SK-N-SH treated with all-trans-retinoic acid at 6 μM for 48 hours (cell line): ENCODE measurements around the gene CDKN2B.

ENCODE experiments used
- ATAC-seq: fragments of 200-7000 bp; cut with Tn5 transposase; 3 replicates; pipeline ENCODE4 v1.9.1; 2020; ENCODE audit warnings: mild to moderate bottlenecking, moderate library complexity
- ARNTL ChIP-seq: fragments of 450-650 bp; formaldehyde crosslinking; IDR thresholded peaks from 2 replicates; pipeline ENCODE4 v1.5.0; 2020; ENCODE audit warnings: low read depth, mild to moderate bottlenecking, moderate library complexity, borderline replicate concordance
- BACH2 ChIP-seq: fragments of 250-450 bp; sonication (Bioruptor Pico); IDR thresholded peaks from 2 replicates; pipeline ENCODE4 v1.9.0; 2021; ENCODE audit warnings: mild to moderate bottlenecking, borderline replicate concordance
- CREB5 ChIP-seq: fragments of 250-450 bp; sonication (Bioruptor Pico); IDR thresholded peaks from 2 replicates; pipeline ENCODE4 v1.5.1; 2020; ENCODE audit warnings: low read depth, mild to moderate bottlenecking, moderate library complexity
- CSDC2 ChIP-seq: fragments of 250-450 bp; sonication (Bioruptor Pico); IDR thresholded peaks from 2 replicates; pipeline ENCODE4 v1.5.0; 2020; ENCODE audit warnings: mild to moderate bottlenecking, moderate library complexity
- ESRRG ChIP-seq: fragments of 250-450 bp; sonication (Bioruptor Pico); IDR thresholded peaks from 2 replicates; pipeline ENCODE4 v1.6.1; 2021; ENCODE audit warnings: mild to moderate bottlenecking
- GLIS3 ChIP-seq: fragments of 250-450 bp; sonication (Bioruptor Pico); IDR thresholded peaks from 2 replicates; pipeline ENCODE4 v1.5.0; 2020; ENCODE audit warnings: mild to moderate bottlenecking, moderate library complexity
- OSR1 ChIP-seq: fragments of 250-450 bp; sonication (Bioruptor Pico); IDR thresholded peaks from 2 replicates; pipeline ENCODE4 v1.8.0; 2022; ENCODE audit warnings: moderate library complexity, mild to moderate bottlenecking, inconsistent platforms
- PATZ1 ChIP-seq: fragments of 250-450 bp; sonication (Bioruptor Pico); IDR thresholded peaks from 2 replicates; pipeline ENCODE4 v1.8.0; 2020; ENCODE audit warnings: mild to moderate bottlenecking, moderate library complexity, borderline replicate concordance
- RARB ChIP-seq: fragments of 250-450 bp; sonication (Bioruptor Pico); IDR thresholded peaks from 2 replicates; pipeline ENCODE4 v1.8.0; 2021; ENCODE audit warnings: mild to moderate bottlenecking, moderate library complexity
- SNAI2 ChIP-seq: fragments of 250-450 bp; sonication (Bioruptor Pico); IDR thresholded peaks from 2 replicates; pipeline ENCODE4 v1.5.0; 2020; ENCODE audit warnings: mild to moderate bottlenecking, moderate library complexity
- TOX ChIP-seq: fragments of 250-450 bp; sonication (Bioruptor Pico); IDR thresholded peaks from 2 replicates; pipeline ENCODE4 v1.8.0; 2021; ENCODE audit warnings: mild to moderate bottlenecking, moderate library complexity, borderline replicate concordance
- ZC3H10 ChIP-seq: fragments of 250-450 bp; sonication (Bioruptor Pico); IDR thresholded peaks from 2 replicates; pipeline ENCODE4 v1.5.1; 2021; ENCODE audit warnings: mild to moderate bottlenecking, moderate library complexity
- ZFP3 ChIP-seq: fragments of 250-450 bp; sonication (Bioruptor Pico); IDR thresholded peaks from 2 replicates; pipeline ENCODE4 v1.5.0; 2020; ENCODE audit warnings: mild to moderate bottlenecking, moderate library complexity
- ZFP30 ChIP-seq: fragments of 450-650 bp; formaldehyde crosslinking; IDR thresholded peaks from 2 replicates; pipeline ENCODE4 v1.5.0; 2022; ENCODE audit warnings: mild to moderate bottlenecking, moderate library complexity
- ZNF8 ChIP-seq: fragments of 450-650 bp; formaldehyde crosslinking; IDR thresholded peaks from 2 replicates; pipeline ENCODE4 v1.5.0; 2020; ENCODE audit warnings: mild to moderate bottlenecking, moderate library complexity
- TF ChIP-seq, protein P1 (sequence below): fragments of 250-450 bp; sonication (Bioruptor Pico); IDR thresholded peaks from 2 replicates; pipeline ENCODE4 v1.5.1; 2021; ENCODE audit warnings: mild to moderate bottlenecking, moderate library complexity
- TF ChIP-seq, protein P2 (sequence below): fragments of 250-450 bp; sonication (Bioruptor Pico); IDR thresholded peaks from 2 replicates; pipeline ENCODE4 v1.5.0; 2020; ENCODE audit warnings: mild to moderate bottlenecking, moderate library complexity
- TF ChIP-seq, protein P3 (sequence below): fragments of 250-450 bp; sonication (Bioruptor Pico); IDR thresholded peaks from 2 replicates; pipeline ENCODE4 v1.8.0; 2021; ENCODE audit warnings: low read depth, mild to moderate bottlenecking, moderate library complexity, borderline replicate concordance

Gene CDKN2B

GRCh38 chr9:22047596-22047995 lies 38.5 kb upstream of the CDKN2B start:
- ATAC-seq, result no peak
- TF ChIP-seq CSDC2 (no peak), ESRRG (CRISPR knock-in tag) (no peak), ZC3H10 (CRISPR knock-in tag) (no peak), ZFP3 (CRISPR knock-in tag) (no peak), ZFP30 (CRISPR knock-in tag) (no peak), GLIS3 (CRISPR knock-in tag) (no peak), BACH2 (no peak), PATZ1 (CRISPR knock-in tag) (no peak), ZNF8 (CRISPR knock-in tag) (no peak)
- TF ChIP-seq, protein P1, sequence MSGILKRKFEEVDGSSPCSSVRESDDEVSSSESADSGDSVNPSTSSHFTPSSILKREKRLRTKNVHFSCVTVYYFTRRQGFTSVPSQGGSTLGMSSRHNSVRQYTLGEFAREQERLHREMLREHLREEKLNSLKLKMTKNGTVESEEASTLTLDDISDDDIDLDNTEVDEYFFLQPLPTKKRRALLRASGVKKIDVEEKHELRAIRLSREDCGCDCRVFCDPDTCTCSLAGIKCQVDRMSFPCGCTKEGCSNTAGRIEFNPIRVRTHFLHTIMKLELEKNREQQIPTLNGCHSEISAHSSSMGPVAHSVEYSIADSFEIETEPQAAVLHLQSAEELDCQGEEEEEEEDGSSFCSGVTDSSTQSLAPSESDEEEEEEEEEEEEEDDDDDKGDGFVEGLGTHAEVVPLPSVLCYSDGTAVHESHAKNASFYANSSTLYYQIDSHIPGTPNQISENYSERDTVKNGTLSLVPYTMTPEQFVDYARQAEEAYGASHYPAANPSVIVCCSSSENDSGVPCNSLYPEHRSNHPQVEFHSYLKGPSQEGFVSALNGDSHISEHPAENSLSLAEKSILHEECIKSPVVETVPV, result no peak
- TF ChIP-seq, protein P2, sequence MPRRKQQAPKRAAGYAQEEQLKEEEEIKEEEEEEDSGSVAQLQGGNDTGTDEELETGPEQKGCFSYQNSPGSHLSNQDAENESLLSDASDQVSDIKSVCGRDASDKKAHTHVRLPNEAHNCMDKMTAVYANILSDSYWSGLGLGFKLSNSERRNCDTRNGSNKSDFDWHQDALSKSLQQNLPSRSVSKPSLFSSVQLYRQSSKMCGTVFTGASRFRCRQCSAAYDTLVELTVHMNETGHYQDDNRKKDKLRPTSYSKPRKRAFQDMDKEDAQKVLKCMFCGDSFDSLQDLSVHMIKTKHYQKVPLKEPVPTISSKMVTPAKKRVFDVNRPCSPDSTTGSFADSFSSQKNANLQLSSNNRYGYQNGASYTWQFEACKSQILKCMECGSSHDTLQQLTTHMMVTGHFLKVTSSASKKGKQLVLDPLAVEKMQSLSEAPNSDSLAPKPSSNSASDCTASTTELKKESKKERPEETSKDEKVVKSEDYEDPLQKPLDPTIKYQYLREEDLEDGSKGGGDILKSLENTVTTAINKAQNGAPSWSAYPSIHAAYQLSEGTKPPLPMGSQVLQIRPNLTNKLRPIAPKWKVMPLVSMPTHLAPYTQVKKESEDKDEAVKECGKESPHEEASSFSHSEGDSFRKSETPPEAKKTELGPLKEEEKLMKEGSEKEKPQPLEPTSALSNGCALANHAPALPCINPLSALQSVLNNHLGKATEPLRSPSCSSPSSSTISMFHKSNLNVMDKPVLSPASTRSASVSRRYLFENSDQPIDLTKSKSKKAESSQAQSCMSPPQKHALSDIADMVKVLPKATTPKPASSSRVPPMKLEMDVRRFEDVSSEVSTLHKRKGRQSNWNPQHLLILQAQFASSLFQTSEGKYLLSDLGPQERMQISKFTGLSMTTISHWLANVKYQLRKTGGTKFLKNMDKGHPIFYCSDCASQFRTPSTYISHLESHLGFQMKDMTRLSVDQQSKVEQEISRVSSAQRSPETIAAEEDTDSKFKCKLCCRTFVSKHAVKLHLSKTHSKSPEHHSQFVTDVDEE (CRISPR knock-in tag), result no peak

- no peak for ATAC-seq
- TF ChIP-seq, protein P1, result no peak
- TF ChIP-seq, protein P3, sequence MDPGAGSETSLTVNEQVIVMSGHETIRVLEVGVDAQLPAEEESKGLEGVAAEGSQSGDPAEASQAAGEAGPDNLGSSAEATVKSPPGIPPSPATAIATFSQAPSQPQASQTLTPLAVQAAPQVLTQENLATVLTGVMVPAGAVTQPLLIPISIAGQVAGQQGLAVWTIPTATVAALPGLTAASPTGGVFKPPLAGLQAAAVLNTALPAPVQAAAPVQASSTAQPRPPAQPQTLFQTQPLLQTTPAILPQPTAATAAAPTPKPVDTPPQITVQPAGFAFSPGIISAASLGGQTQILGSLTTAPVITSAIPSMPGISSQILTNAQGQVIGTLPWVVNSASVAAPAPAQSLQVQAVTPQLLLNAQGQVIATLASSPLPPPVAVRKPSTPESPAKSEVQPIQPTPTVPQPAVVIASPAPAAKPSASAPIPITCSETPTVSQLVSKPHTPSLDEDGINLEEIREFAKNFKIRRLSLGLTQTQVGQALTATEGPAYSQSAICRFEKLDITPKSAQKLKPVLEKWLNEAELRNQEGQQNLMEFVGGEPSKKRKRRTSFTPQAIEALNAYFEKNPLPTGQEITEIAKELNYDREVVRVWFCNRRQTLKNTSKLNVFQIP (CRISPR knock-in tag), result no peak
- TF ChIP-seq BACH2, result no peak
- no peak for TF ChIP-seq ARNTL
Observed at GRCh38 chr9:22046243-22046885, 37.3 kb upstream of the CDKN2B start.

DNA sequence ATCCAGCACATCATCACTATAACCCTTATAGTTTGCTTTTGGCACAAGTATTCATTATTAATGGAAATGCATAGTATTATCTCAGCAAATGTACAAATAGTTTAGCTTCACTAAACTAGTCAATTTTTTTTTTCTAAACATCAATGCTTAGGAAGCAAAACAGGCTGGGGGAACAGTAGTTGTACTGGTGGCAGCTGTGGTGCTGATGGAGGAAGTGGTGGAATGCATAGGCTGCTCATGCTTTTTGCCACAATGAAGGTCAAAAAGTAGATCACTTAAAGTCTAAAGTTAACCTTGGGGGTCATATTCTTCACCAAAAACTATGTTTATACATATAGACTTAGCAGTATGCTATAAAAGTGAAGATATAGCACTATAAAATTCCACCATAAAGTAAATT lies 36.3 kb upstream of the CDKN2B start:
- TF ChIP-seq SNAI2, result no peak
- TF ChIP-seq, protein P3 (CRISPR knock-in tag), result no peak
- no peak for TF ChIP-seq GLIS3 (CRISPR knock-in tag)
- TF ChIP-seq TOX, result no peak
- TF ChIP-seq, protein P1, result no peak
- no peak for TF ChIP-seq OSR1 (CRISPR knock-in tag)
- TF ChIP-seq CSDC2, result no peak
- no peak for TF ChIP-seq CREB5
- TF ChIP-seq RARB (CRISPR knock-in tag), result no peak
- TF ChIP-seq, protein P2 (CRISPR knock-in tag), result no peak
- TF ChIP-seq ARNTL, result no peak
- TF ChIP-seq, all 23 proteins: peak for 0
- ATAC-seq, result no peak
